Spinal cord (tissue), 10 donors: ENCODE measurements around the gene TRDMT1. TPM values are rescaled to one million over a fixed set of nuclear protein-coding genes. Genes with fewer than 3 reads are reported as not detected.

Experiments used
- DNase-seq, 6 donors: peaks; one replicate each; pipeline versions ENCODE4 v3.0.0 to v3.0.0-alpha.2; 2013 to 2015; ENCODE audit warnings: low spot score in 6 of 6, low read depth in 4 of 6
- H3K27ac ChIP-seq: one replicate; pipeline ENCODE4 v1.5.1; 2013; ENCODE audit warnings: low read depth, low read length, control low read depth
- H3K27me3 ChIP-seq: one replicate; pipeline ENCODE4 v1.6.1; 2013; ENCODE audit warnings: low read length; ENCODE audit not compliant: control insufficient read depth, insufficient read depth
- H3K36me3 ChIP-seq: one replicate; pipeline ENCODE4 v1.6.1; 2013; ENCODE audit warnings: low read length; ENCODE audit not compliant: control insufficient read depth, insufficient read depth
- H3K4me1 ChIP-seq: one replicate; pipeline ENCODE4 v1.6.1; 2013; ENCODE audit warnings: low read length; ENCODE audit not compliant: control insufficient read depth, insufficient read depth
- H3K4me3 ChIP-seq: one replicate; pipeline ENCODE4 v1.5.1; 2013; ENCODE audit warnings: low read depth, low read length, control low read depth
- H3K9me3 ChIP-seq: one replicate; pipeline ENCODE4 v1.6.1; 2013; ENCODE audit warnings: low read length; ENCODE audit not compliant: control insufficient read depth, insufficient read depth
- WGBS: methylation state at CpG from one replicate; pipeline ENCODE4 v1.1.5; 2013; ENCODE audit warnings: missing lambda C conversion rate; ENCODE audit not compliant: insufficient coverage; 5-methylcytosine and 5-hydroxymethylcytosine counted together
- polyA plus RNA-seq, 2 donors: library from polyadenylated mRNA; unstranded; fragments of 120-200 nt; gene quantifications; one replicate each; pipeline ENCODE4 v1.2.1, GENCODE V29; 2013; ENCODE audit not compliant: insufficient read length in 2 of 2
- total RNA-seq, 2 donors: library from RNA; depleted of rRNA in 1 of 2; stranded (reverse); fragments of 120-200 nt in 1 of 2; fragments of >200 nt in 1 of 2; gene quantifications; one replicate each; pipeline versions ENCODE4 v1.2.3 to v1.2.4, GENCODE V29; 2013 to 2014
- donor health status: healthy.

TRDMT1 gene
- total and polyA plus RNA-seq, 4 donors: 10.4 to 34.1 (median 14.4) TPM

DNA sequence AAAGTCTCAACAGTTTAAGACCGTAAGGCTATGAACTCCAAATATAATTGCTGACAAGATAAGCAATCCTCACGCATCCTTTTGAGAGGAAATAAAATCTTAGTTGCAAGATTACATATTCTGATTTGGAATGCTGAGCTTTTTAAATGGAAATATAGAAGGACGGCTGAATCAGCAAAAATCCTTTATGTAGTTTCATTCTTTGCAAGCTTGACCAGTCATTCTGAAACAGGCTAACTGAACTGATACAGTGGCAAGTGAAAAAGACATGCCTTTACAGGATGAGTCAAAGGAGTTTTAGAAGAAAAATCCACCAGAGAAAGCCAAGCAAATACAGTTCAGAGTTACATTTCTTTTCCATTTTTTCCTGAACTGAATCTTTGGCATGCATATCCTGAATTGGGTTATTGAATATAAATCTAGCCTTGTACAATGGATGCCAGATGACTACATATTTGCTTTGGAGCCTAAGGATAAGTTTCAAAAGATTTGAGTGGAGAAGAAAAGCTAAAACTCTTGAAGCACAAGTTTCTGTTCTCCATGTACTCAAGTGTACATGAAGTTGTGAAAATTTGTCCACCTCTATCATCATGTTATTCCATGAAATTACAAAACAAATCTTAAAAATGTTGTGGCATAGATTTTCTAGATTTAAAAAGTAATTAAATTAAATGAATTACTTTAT, 30.9 kb upstream of the TRDMT1 start:
- WGBS: no CpG with 5 or more reads among the region's 3 CpGs
- Histone ChIP-seq H3K27me3 (peaks cover 3% of the 10 kb centered on the region), H3K27ac (peak overlapping the region; percentile 99), H3K4me3 (peak overlapping the region; percentile 87), H3K4me1 (peaks cover 28% of the 10 kb centered on the region), H3K36me3 (peaks cover 20% of the 10 kb centered on the region), H3K9me3 (no peaks in the 10 kb centered on the region)
- DNase-seq: no peak

DNA sequence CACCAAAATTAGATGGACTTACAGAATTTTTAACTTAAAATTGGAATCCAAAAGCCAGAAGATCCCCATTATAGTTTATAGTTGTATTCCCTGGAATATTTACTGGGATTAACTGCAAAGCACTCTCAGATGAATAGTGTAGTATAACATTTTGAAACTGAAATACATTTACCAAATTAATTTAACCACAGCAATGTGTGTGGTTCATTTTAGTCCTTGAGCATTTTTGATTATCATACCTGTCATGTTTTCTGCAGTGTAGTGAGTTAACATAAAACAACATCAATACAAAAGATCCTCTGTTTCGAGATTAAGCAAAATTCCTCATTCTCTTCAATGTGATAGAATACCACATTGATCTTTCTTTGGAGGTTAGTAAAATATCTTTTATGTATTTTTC, 30.3 kb upstream of the TRDMT1 start:
- no peak for DNase-seq
- peaks cover 20% of the 10 kb centered on the region for H3K36me3 ChIP-seq
- peaks cover 33% of the 10 kb centered on the region for H3K4me1 ChIP-seq
- H3K4me3 ChIP-seq: peak overlapping the region; percentile 87
- no CpG with 5 or more reads among the region's 1 CpG for WGBS
- H3K27ac ChIP-seq: peak overlapping the region; percentile 99
- peaks cover 6% of the 10 kb centered on the region for H3K27me3 ChIP-seq
- no peaks in the 10 kb centered on the region for H3K9me3 ChIP-seq

DNA sequence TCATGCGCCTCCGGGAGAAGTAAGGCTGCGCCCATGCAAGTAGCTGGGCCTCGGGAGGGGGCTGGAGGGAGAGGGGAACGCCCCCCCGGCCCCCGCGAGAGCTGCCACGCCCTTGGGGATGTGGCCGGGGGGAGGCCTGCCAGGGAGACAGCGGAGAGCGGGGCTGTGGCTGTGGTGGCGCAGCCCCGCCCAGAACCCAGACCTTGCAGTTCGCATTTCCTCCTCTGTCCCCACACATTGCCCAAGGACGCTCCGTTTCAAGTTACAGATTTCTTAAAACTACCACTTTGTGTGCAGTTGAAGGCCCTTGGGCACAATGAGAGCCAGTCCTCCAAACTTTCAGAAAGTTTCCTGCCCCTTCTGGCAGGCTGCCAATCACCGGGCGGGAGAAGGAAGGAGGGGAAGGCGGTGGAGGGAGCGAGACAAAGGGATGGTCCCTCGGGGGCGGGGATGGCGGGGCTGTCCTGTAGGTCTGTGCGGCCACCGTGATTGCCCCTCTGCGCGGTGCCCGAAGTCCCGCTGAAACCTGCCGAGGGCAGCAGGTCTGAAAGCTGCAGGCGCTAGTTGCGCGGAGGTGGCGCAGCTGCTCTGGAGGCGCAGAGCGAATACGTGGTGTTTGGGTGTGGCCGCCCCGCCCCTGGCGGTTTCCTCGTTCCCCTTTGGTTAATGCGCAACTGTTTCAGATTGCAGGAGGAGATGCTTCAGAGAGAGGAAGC, 28.7 kb upstream of the TRDMT1 start:
- H3K4me1 ChIP-seq: peaks cover 35% of the 10 kb centered on the region

DNA sequence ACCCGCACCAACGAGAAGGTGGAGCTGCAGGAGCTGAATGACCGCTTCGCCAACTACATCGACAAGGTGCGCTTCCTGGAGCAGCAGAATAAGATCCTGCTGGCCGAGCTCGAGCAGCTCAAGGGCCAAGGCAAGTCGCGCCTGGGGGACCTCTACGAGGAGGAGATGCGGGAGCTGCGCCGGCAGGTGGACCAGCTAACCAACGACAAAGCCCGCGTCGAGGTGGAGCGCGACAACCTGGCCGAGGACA, 28.2 kb upstream of the TRDMT1 start:
- DNase-seq: peak in 1 of 6 donors; percentile 59
- H3K27me3 ChIP-seq: peaks cover 6% of the 10 kb centered on the region
- WGBS: 0% methylated on average over 21 of the region's 21 CpGs

More for the DNA sequence above, 28.7 kb upstream of the TRDMT1 start:
- under 1% methylated on average over 37 of the region's 43 CpGs for WGBS
- Histone ChIP-seq H3K36me3 (peaks cover 20% of the 10 kb centered on the region), H3K4me3 (peak overlapping the region; percentile 87), H3K27ac (peak overlapping the region; percentile 99), H3K9me3 (no peaks in the 10 kb centered on the region), H3K27me3 (peaks cover 6% of the 10 kb centered on the region)
- DNase-seq: peak in 4 of 6 donors; percentile 45 to 85 (median 62)

DNA sequence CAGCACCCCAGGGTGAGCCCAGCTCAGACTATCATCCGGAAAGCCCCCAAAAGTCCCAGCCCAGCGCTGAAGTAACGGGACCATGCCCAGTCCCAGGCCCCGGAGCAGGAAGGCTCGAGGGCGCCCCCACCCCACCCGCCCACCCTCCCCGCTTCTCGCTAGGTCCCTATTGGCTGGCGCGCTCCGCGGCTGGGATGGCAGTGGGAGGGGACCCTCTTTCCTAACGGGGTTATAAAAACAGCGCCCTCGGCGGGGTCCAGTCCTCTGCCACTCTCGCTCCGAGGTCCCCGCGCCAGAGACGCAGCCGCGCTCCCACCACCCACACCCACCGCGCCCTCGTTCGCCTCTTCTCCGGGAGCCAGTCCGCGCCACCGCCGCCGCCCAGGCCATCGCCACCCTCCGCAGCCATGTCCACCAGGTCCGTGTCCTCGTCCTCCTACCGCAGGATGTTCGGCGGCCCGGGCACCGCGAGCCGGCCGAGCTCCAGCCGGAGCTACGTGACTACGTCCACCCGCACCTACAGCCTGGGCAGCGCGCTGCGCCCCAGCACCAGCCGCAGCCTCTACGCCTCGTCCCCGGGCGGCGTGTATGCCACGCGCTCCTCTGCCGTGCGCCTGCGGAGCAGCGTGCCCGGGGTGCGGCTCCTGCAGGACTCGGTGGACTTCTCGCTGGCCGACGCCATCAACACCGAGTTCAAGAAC, 27.7 kb upstream of the TRDMT1 start:
- Histone ChIP-seq H3K9me3 (no peaks in the 10 kb centered on the region), H3K4me3 (peak overlapping the region; percentile 87), H3K27ac (peak overlapping the region; percentile 99), H3K4me1 (peaks cover 32% of the 10 kb centered on the region), H3K27me3 (peaks cover 6% of the 10 kb centered on the region), H3K36me3 (peaks cover 14% of the 10 kb centered on the region)
- peak in 5 of 6 donors; percentile 52 to 95 (median 78) for DNase-seq
- WGBS: under 1% methylated on average over 60 of the region's 72 CpGs

More for the DNA sequence above, 28.2 kb upstream of the TRDMT1 start:
- Histone ChIP-seq H3K27ac (peak overlapping the region; percentile 99), H3K36me3 (peaks cover 19% of the 10 kb centered on the region), H3K4me1 (peaks cover 35% of the 10 kb centered on the region), H3K9me3 (no peaks in the 10 kb centered on the region), H3K4me3 (peak overlapping the region; percentile 87)

DNA sequence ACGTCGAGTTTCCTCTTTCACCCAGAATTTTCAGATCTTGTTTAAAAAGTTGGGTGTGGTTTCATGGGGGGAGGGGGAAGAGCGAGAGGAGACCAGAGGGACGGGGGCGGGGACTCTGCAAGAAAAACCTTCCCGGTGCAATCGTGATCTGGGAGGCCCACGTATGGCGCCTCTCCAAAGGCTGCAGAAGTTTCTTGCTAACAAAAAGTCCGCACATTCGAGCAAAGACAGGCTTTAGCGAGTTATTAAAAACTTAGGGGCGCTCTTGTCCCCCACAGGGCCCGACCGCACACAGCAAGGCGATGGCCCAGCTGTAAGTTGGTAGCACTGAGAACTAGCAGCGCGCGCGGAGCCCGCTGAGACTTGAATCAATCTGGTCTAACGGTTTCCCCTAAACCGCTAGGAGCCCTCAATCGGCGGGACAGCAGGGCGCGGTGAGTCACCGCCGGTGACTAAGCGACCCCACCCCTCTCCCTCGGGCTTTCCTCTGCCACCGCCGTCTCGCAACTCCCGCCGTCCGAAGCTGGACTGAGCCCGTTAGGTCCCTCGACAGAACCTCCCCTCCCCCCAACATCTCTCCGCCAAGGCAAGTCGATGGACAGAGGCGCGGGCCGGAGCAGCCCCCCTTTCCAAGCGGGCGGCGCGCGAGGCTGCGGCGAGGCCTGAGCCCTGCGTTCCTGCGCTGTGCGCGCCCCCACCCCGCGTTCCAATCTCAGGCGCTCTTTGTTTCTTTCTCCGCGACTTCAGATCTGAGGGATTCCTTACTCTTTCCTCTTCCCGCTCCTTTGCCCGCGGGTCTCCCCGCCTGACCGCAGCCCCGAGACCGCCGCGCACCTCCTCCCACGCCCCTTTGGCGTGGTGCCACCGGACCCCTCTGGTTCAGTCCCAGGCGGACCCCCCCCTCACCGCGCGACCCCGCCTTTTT, 26.9 kb upstream of the TRDMT1 start, which contains the start of gene VIM:
VIM (plus strand) TSS at position 151 of the 925 bp plus-strand sequence. CDS start 1,182 bp downstream, outside the sequence.
- peaks cover 6% of the 10 kb centered on the region for H3K27me3 ChIP-seq
- DNase-seq: peak in 4 of 6 donors; percentile 63 to 91 (median 78)
- under 1% methylated on average over 74 of the region's 77 CpGs for WGBS
- H3K4me3 ChIP-seq: peak within 1 kb of the TSS; percentile 87
- peaks cover 32% of the 10 kb centered on the region for H3K4me1 ChIP-seq
- peaks cover 10% of the 10 kb centered on the region for H3K36me3 ChIP-seq
- H3K9me3 ChIP-seq: no peaks in the 10 kb centered on the region
- H3K27ac ChIP-seq: peak within 1 kb of the TSS; percentile 99

DNA sequence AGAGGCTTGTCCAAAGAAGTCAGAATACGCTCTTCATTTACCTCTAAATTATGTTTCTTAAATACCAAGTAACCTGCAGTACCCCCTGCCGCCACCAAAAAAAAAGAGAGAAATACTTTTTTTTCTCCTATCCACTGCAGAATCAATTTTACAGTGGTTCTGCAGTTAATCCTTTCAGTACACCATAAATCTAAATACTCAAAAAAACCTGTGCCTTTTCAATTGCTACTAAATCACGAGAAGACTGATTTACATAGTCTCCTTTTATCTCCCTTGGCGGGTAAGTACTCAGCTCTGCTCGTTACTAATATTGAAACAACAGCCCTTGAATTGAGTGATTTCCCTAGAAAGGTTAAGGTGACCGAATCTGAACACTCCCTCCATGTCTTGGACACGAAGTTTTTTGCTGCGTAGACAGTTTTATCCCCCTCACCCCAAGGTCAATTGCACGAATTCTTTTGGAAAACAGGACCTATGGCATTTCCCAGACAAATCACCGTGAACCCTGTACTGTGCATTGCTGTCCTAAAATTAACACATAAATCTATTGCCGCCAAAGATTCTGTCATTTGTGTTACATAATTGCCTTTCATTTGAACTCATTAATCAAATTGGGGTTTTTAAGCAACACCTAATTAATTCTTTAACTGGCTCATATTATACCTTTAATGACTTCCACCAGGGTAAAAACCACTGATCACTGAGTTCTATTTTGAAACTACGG, 26.1 kb upstream of the TRDMT1 start:
- H3K4me3 ChIP-seq: peak overlapping the region; percentile 87
- peaks cover 6% of the 10 kb centered on the region for H3K27me3 ChIP-seq
- H3K27ac ChIP-seq: peak overlapping the region; percentile 99
- DNase-seq: peak in 2 of 6 donors; percentile 54 to 61
- no peaks in the 10 kb centered on the region for H3K9me3 ChIP-seq
- 12% methylated on average over 7 of the region's 12 CpGs for WGBS
- peaks cover 29% of the 10 kb centered on the region for H3K4me1 ChIP-seq
- H3K36me3 ChIP-seq: peaks cover 10% of the 10 kb centered on the region

DNA sequence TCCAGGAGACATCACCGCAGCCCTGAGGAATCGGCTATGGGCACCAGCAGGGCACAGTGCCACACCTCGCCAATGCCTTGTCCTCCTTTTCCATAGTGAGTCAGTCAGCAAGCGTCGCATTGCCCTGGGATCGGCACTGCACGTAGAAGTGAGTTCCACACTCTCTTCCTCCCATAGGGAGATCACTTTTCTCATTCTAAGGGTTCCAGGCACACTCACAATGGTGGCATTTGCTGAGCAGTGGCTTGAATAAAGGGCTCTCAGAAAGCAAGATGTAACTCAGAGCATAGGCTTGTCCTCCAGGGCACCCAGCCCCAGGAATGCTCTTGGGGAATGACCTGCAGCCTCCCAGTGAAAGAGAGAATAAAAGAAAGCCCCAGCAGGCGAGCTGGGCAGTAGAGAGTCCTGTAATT, 25.4 kb upstream of the TRDMT1 start:
- peak in 2 of 6 donors; percentile 38 to 58 for DNase-seq
- Histone ChIP-seq H3K9me3 (no peaks in the 10 kb centered on the region), H3K36me3 (peaks cover 10% of the 10 kb centered on the region), H3K27me3 (peaks cover 6% of the 10 kb centered on the region), H3K4me1 (peaks cover 29% of the 10 kb centered on the region), H3K4me3 (peak overlapping the region; percentile 87), H3K27ac (peak overlapping the region; percentile 99)
- 72% methylated on average over 5 of the region's 8 CpGs for WGBS
